ENCODE measurements around the gene SKOR2. TPM values are rescaled to one million over a fixed set of nuclear protein-coding genes. Genes with fewer than 3 reads are reported as not detected.

The SKOR2 gene
- total RNA-seq, 2 donors from 2014 or later, result not detected

DNA sequence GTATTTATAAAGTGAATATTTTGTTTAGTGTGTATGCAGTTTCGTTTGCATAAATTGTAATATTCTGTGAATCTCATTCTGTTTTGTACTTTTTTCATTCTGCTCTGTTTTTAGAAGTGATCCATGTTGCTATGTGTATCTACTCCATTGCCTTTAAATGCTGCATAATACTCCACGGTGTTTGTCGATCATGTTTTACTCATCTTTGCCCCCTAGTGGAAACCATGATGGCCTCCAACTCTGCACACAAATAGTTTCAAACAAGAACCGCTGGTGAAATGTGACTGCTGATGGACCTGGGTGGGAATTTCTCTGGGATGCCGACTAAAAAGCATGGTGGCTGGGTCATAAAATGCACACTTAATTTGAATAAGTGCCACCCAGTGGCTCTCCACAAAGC is 32.0 kb upstream of the SKOR2 start:
- TF ChIP-seq CTCF (IDR thresholded peaks at IDR 0.05) (peak in 5 of 7 experiments; percentile 17 to 32 (median 20)), POLR2A (IDR thresholded peaks at IDR 0.05) (no peak)
- no peak for ATAC-seq
- H3K36me3 ChIP-seq (replicated peaks in 1 of 2; ENCODE audit: insufficient read depth in 1 of 2, low read depth in 2 of 2), result no peaks in the 10 kb centered on the region
- intact Hi-C loops (cut with DNase I), result no loop called here
- no peak for DNase-seq
- WGBS, 2 donors, result 24 to 35% methylated on average over 5 of the region's 5 CpGs
- no peak overlapping the region for H3K27ac ChIP-seq
- H3K27me3 ChIP-seq, result no peaks in the 10 kb centered on the region
- no peaks in the 10 kb centered on the region for H3K9me3 ChIP-seq
- H3K4me1 ChIP-seq, result no peaks in the 10 kb centered on the region
- no peak overlapping the region for H3K4me3 ChIP-seq

GRCh38 chr18:47280121-47280520 is 28.7 kb upstream of the SKOR2 start:
- 42 to 44% methylated on average over 3 of the region's 3 CpGs for WGBS, 2 donors
- H3K4me3 ChIP-seq, result no peak overlapping the region
- ATAC-seq, result no peak
- intact Hi-C loops (cut with DNase I), result no loop called here
- TF ChIP-seq CTCF (IDR thresholded peaks at IDR 0.05), result no peak
- TF ChIP-seq POLR2A (IDR thresholded peaks at IDR 0.05), result no peak
- H3K36me3 ChIP-seq (replicated peaks in 1 of 2; ENCODE audit: insufficient read depth in 1 of 2, low read depth in 2 of 2), result no peaks in the 10 kb centered on the region
- H3K27ac ChIP-seq, result no peak overlapping the region
- no peaks in the 10 kb centered on the region for H3K27me3 ChIP-seq
- no peak for DNase-seq
- H3K4me1 ChIP-seq, result no peaks in the 10 kb centered on the region
- H3K9me3 ChIP-seq, result no peaks in the 10 kb centered on the region

DNA sequence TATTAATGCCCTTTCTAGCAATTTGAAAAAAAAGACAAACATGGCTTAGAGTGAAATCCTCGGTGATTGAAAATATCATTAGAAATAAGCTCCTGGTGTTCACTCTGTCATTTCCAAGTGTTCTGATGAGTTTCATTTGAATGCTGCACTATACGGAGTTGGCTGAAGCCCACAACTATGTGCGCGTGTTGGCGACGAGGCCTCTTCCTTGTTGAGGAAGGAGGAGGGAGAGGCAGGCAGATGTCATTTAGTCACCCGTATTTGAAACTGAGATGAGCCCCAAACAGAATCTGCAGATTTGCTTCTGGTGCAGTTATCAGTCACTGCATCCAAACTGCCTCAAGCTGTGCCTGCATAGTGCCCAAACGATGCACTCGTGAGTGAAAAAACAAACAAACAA is 23.5 kb upstream of the SKOR2 start:
- 31 to 32% methylated on average over 9 of the region's 9 CpGs for WGBS, 2 donors
- ATAC-seq (no peak), DNase-seq (no peak)
- H3K4me3 ChIP-seq, result no peak overlapping the region
- intact Hi-C loops (cut with DNase I), result no loop called here
- H3K27ac ChIP-seq, result no peak overlapping the region
- H3K9me3 ChIP-seq, result no peaks in the 10 kb centered on the region
- no peaks in the 10 kb centered on the region for H3K36me3 ChIP-seq (replicated peaks in 1 of 2; ENCODE audit: insufficient read depth in 1 of 2, low read depth in 2 of 2)
- no peaks in the 10 kb centered on the region for H3K27me3 ChIP-seq
- H3K4me1 ChIP-seq, result no peaks in the 10 kb centered on the region
- TF ChIP-seq CTCF (IDR thresholded peaks at IDR 0.05) (no peak), POLR2A (IDR thresholded peaks at IDR 0.05) (no peak)

DNA sequence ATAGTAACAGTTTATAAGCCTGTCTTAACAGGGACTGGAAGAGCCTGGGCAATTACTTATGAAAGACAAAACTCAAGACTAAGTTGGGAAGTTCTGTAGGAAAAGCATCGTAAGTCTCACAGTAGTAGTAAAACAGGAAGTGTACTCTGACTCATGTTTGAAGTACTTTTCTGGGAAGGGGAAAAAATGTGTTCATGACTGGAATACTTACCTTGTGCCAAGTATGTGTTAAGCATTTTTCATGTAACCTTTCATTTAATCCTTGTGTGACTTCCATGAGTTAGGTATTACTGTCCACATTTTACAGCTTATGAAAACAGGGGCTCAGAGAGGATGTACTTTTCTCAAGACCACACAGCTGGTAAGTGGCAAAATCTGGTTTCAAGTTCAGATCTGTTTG is 13.7 kb upstream of the SKOR2 start:
- Histone ChIP-seq H3K27me3 (peaks cover 0 to 22% of the 10 kb centered on the region in 2 donors), H3K9me3 (no peaks in the 10 kb centered on the region), H3K36me3 (replicated peaks in 1 of 2; ENCODE audit: insufficient read depth in 1 of 2, low read depth in 2 of 2) (no peaks in the 10 kb centered on the region), H3K4me1 (peaks cover 18% of the 10 kb centered on the region), H3K4me3 (no peak overlapping the region), H3K27ac (no peak overlapping the region)
- DNase-seq, result no peak
- 22 to 56% methylated on average over 1 of the region's 1 CpG for WGBS, 2 donors
- ATAC-seq, result no peak
- TF ChIP-seq CTCF (IDR thresholded peaks at IDR 0.05) (no peak), POLR2A (IDR thresholded peaks at IDR 0.05) (no peak)
- intact Hi-C loops (cut with DNase I), result no loop called here

DNA sequence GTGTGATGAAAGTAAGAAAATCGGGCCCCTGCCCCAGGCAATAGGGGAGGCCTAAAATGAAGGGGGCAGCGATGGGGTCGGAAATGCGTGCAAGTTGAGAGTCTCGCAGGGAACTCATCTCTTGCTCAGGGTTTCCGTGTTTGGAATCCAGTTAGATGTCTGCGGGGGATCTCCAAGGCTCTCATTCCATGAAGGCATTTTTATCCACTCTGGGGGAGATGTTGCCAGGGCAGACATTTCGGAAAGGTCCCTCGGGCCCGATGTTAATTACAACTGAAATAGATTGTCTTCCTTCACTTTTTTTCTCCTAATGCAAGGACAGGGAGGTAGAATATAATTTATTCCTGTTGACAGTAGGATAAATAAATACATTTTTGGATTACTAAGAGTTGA is 12.8 kb upstream of the SKOR2 start:
- WGBS, 2 donors, result 5 to 12% methylated on average over 9 to 10 of the region's 10 CpGs
- no peak overlapping the region for H3K4me3 ChIP-seq
- no peaks in the 10 kb centered on the region for H3K9me3 ChIP-seq
- H3K27ac ChIP-seq, result no peak overlapping the region
- TF ChIP-seq POLR2A (IDR thresholded peaks at IDR 0.05), result no peak
- TF ChIP-seq CTCF (IDR thresholded peaks at IDR 0.05), result no peak
- peaks cover 18% of the 10 kb centered on the region for H3K4me1 ChIP-seq
- intact Hi-C loops (cut with DNase I), result no loop called here
- ATAC-seq, result no peak
- no peaks in the 10 kb centered on the region for H3K36me3 ChIP-seq (replicated peaks in 1 of 2; ENCODE audit: insufficient read depth in 1 of 2, low read depth in 2 of 2)
- H3K27me3 ChIP-seq, result peaks cover 0 to 31% of the 10 kb centered on the region in 2 donors
- DNase-seq, result no peak
